Endothelial cell of umbilical vein (primary cell): ENCODE results near the gene TBC1D16.

Experiments
- EZH2 ChIP-seq: IDR thresholded peaks from 2 replicates; pipeline ENCODE4 v1.6.1; 2012; ENCODE audit warnings: borderline replicate concordance, low read depth, mild to moderate bottlenecking, moderate library complexity, low read length, inconsistent platforms; ENCODE audit not compliant: severe bottlenecking
- FOS ChIP-seq: IDR thresholded peaks from 2 replicates; pipeline ENCODE4 v1.6.1; 2011; ENCODE audit warnings: mild to moderate bottlenecking, low read length, moderate library complexity, borderline replicate concordance; ENCODE audit not compliant: insufficient read depth
- GATA2 ChIP-seq: IDR thresholded peaks from 2 replicates; pipeline ENCODE4 v1.7.0; 2011; ENCODE audit warnings: low read depth, mild to moderate bottlenecking, moderate library complexity, mixed read lengths, low read length; ENCODE audit not compliant: insufficient read length, insufficient read depth
- JUN ChIP-seq: IDR thresholded peaks from 2 replicates; pipeline ENCODE4 v1.6.1; 2011; ENCODE audit warnings: borderline replicate concordance, low read depth; ENCODE audit not compliant: insufficient read length, insufficient read depth
- MYC ChIP-seq: IDR thresholded peaks from one replicate; pipeline ENCODE4 v1.6.1; 2011; ENCODE audit warnings: mild to moderate bottlenecking, low read depth, low read length
- POLR2A ChIP-seq: IDR thresholded peaks from 2 replicates; pipeline ENCODE4 v1.6.1; 2012; ENCODE audit warnings: low read depth, mild to moderate bottlenecking, control low read depth, low read length
- POLR2AphosphoS5 ChIP-seq: IDR thresholded peaks from 2 replicates; pipeline ENCODE4 v1.6.1; 2012; ENCODE audit warnings: low read depth, mild to moderate bottlenecking, control low read depth, low read length, moderate library complexity; ENCODE audit not compliant: insufficient read depth
- TF ChIP-seq, protein P1 (sequence below), 2 donors: IDR thresholded peaks; 1 replicate in 1 of 2; 2 replicates in 1 of 2; pipeline ENCODE4 v1.5.1; 2011; ENCODE audit warnings: low read length in 2 of 2, mild to moderate bottlenecking in 2 of 2, moderate library complexity in 2 of 2, control low read depth in 1 of 2, inconsistent platforms in 1 of 2, low read depth in 1 of 2; ENCODE audit not compliant: insufficient read depth in 1 of 2; ENCODE audit errors: extremely low read depth in 1 of 2
- TF ChIP-seq, protein P2 (sequence below): IDR thresholded peaks from 2 replicates; pipeline ENCODE4 v1.6.1; 2011; ENCODE audit not compliant: insufficient read depth, insufficient read length

DNA sequence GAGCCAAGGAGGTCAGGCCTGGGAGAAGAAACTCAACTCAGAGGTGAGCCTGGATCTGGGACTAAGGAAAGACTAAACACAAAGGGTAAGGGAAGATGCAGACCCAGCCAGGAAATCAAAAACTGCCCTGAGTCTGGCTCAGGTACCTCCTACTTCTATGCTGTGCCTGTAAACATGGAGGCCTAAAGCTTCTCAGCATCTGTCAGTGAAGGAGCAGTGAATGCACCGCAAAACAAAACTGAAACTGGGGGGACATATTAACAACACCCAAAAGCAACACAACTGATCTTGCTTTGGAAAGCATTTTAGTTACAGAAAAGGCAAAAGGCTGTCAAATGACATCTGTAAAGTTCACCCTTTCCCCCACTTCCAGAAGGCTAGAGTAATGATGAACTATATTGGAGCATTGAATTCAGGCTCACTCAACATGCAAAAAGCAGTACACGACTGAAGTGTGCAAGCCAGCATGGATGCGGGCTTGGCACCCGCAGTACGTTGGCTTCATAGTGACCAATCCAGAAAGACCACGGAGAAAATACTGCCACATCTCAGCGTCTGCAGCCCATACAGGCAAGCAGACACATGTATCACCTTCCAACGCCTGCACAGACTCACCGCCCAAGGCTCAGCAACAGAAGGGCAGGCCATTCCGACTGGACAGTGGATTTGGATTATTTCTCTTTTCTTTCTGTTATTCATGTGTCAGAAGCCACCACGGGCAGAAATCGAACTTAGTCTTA lies 3.8 kb downstream of the TBC1D16 start:
- no peak for TF ChIP-seq POLR2A
- TF ChIP-seq, protein P1, sequence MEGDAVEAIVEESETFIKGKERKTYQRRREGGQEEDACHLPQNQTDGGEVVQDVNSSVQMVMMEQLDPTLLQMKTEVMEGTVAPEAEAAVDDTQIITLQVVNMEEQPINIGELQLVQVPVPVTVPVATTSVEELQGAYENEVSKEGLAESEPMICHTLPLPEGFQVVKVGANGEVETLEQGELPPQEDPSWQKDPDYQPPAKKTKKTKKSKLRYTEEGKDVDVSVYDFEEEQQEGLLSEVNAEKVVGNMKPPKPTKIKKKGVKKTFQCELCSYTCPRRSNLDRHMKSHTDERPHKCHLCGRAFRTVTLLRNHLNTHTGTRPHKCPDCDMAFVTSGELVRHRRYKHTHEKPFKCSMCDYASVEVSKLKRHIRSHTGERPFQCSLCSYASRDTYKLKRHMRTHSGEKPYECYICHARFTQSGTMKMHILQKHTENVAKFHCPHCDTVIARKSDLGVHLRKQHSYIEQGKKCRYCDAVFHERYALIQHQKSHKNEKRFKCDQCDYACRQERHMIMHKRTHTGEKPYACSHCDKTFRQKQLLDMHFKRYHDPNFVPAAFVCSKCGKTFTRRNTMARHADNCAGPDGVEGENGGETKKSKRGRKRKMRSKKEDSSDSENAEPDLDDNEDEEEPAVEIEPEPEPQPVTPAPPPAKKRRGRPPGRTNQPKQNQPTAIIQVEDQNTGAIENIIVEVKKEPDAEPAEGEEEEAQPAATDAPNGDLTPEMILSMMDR (IDR thresholded peaks at IDR 0.05; ENCODE audit: extremely low read depth in 1 of 2, insufficient read depth in 1 of 2, low read depth in 1 of 2, low read length in 2 of 2), result no peak
- TF ChIP-seq POLR2AphosphoS5, result no peak
- no peak for TF ChIP-seq EZH2
- TF ChIP-seq JUN, result no peak
- TF ChIP-seq FOS, result no peak
- TF ChIP-seq, protein P2, sequence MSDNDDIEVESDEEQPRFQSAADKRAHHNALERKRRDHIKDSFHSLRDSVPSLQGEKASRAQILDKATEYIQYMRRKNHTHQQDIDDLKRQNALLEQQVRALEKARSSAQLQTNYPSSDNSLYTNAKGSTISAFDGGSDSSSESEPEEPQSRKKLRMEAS, result no peak
- no peak for TF ChIP-seq MYC
- TF ChIP-seq GATA2, result no peak
